K562 (cell line): ENCODE measurements around the gene SOX8. TPM values are rescaled to one million over a fixed set of nuclear protein-coding genes. Genes with fewer than 3 reads are reported as not detected.

Source experiments
- ATAC-seq: fragments of 200-7000 bp; cut with Tn5 transposase; 3 replicates; pipeline ENCODE4 v1.9.1; 2020; ENCODE audit warnings: moderate library complexity
- BruUV-seq: library from RNA; stranded (reverse); fragments of 400-500 nt; replicated peaks from 2 replicates; lab custom pipeline; 2021; lab: Mats Ljungman, UMichigan
- CTCF ChIA-PET: fragments of 300-600 bp; formaldehyde crosslinking; extraction: SDS; loops from one replicate; lab custom pipeline; 2021; ENCODE audit warnings: low intra/inter-chr PET ratio; lab: Yijun Ruan, JAX
- POLR2A ChIA-PET: fragments of 300-600, 350-650 bp; sonication (Branson Sonifier 250); formaldehyde crosslinking; extraction: SDS; loops from one replicate; lab custom pipeline; 2021; ENCODE audit warnings: antibody characterized with exemption, inconsistent platforms; lab: Yijun Ruan, JAX
- DNase-seq, 4 experiments: peaks; one replicate each; pipeline versions ENCODE4 v3.0.0 to v3.0.0-alpha.2; 2011 to 2018; ENCODE audit warnings: low spot score in 3 of 4, mixed read lengths in 3 of 4; ENCODE audit errors: extremely low read depth in 1 of 4
- FAIRE-seq: peaks from 2 replicates; lab custom pipeline; 2011; peaks lifted over from hg19 to GRCh38; lab: Jason Lieb, UNC
- H2AFZ ChIP-seq: 2 replicates; pipeline ENCODE4 v1.6.0; 2011; ENCODE audit warnings: low read depth, low read length, control low read depth, inconsistent platforms
- H3K27ac ChIP-seq: fragments of 200-600 bp; 3 replicates; pipeline ENCODE4 v1.8.0; 2011; ENCODE audit warnings: low read depth, mild to moderate bottlenecking, control low read depth, inconsistent platforms, low read length, moderate library complexity, mixed read lengths; ENCODE audit errors: extremely low read depth
- H3K27me3 ChIP-seq, 2 experiments: fragments of 300-600 bp in 1 of 2; 2 replicates in 1 of 2; 3 replicates in 1 of 2; pipeline versions ENCODE4 v1.6.0 to v1.8.0; 2011; ENCODE audit warnings: inconsistent platforms in 2 of 2, low read length in 2 of 2, mild to moderate bottlenecking in 1 of 2, mixed read lengths in 1 of 2, moderate library complexity in 1 of 2; ENCODE audit not compliant: control insufficient read depth in 2 of 2, insufficient read depth in 2 of 2
- H3K36me3 ChIP-seq: fragments of 300-600 bp; 3 replicates; pipeline ENCODE4 v1.8.0; 2011; ENCODE audit warnings: mild to moderate bottlenecking, low read length, inconsistent platforms; ENCODE audit not compliant: control insufficient read depth, insufficient read depth
- H3K4me1 ChIP-seq, 2 experiments: fragments of 200-600 bp in 1 of 2; replicated peaks in 1 of 2; 2 replicates in 1 of 2; 3 replicates in 1 of 2; pipeline versions ENCODE4 v1.5.1 to v1.8.0; 2011; ENCODE audit warnings: inconsistent platforms in 2 of 2, low read length in 2 of 2, mild to moderate bottlenecking in 1 of 2, mixed read lengths in 1 of 2, moderate library complexity in 1 of 2; ENCODE audit not compliant: control insufficient read depth in 2 of 2, insufficient read depth in 2 of 2
- H3K4me2 ChIP-seq: 2 replicates; pipeline ENCODE4 v1.6.1; 2011; ENCODE audit warnings: low read length, control low read depth, inconsistent platforms, mixed read lengths; ENCODE audit not compliant: insufficient read depth
- H3K4me3 ChIP-seq: fragments of 200-600 bp; sonication (generic), shearing (Covaris generic); 2 replicates; pipeline ENCODE4 v1.5.1; 2016; ENCODE audit warnings: control low read depth, inconsistent platforms
- H3K79me2 ChIP-seq: fragments of 200-600 bp; 3 replicates; pipeline ENCODE4 v1.8.0; 2011; ENCODE audit warnings: low read length, inconsistent platforms; ENCODE audit not compliant: control insufficient read depth, insufficient read depth
- H3K9ac ChIP-seq, 2 experiments: 2 replicates each; pipeline versions ENCODE4 v1.6.0 to v1.6.1; 2011; ENCODE audit warnings: low read depth in 2 of 2, low read length in 2 of 2, control low read depth in 1 of 2, inconsistent platforms in 1 of 2, mild to moderate bottlenecking in 1 of 2, mixed read lengths in 1 of 2; ENCODE audit not compliant: insufficient read depth in 1 of 2
- H3K9me1 ChIP-seq: one replicate; pipeline ENCODE4 v1.6.0; 2011; ENCODE audit warnings: inconsistent platforms, mild to moderate bottlenecking, low read length, moderate library complexity; ENCODE audit not compliant: control insufficient read depth, insufficient read depth
- H3K9me3 ChIP-seq: replicated peaks from 2 replicates; pipeline ENCODE4 v1.5.1; 2011; ENCODE audit warnings: low read depth, low read length, inconsistent platforms; ENCODE audit not compliant: control insufficient read depth, insufficient read depth
- H4K20me1 ChIP-seq: replicated peaks from 2 replicates; pipeline ENCODE4 v1.6.1; 2011; ENCODE audit warnings: low read length, inconsistent platforms, mixed read lengths; ENCODE audit not compliant: control insufficient read depth, insufficient read depth
- GATA2 ChIP-seq: sonication (generic); formaldehyde crosslinking; IDR thresholded peaks from 2 replicates; pipeline ENCODE4 v1.4.0; 2020; ENCODE audit warnings: mild to moderate bottlenecking, missing genetic modification reagents
- NR2C1 ChIP-seq, 2 experiments: fragments of 450-650 bp; IDR thresholded peaks; 2 replicates each; pipeline ENCODE4 v1.6.1; 2017; ENCODE audit warnings: mild to moderate bottlenecking in 2 of 2, antibody characterized with exemption in 1 of 2, inconsistent platforms in 1 of 2, missing compliant biosample characterization in 1 of 2, missing genetic modification characterization in 1 of 2
- PURB ChIP-seq: sonication (generic); formaldehyde crosslinking; IDR thresholded peaks from 2 replicates; pipeline ENCODE4 v1.9.0; 2021; ENCODE audit warnings: low read depth, mild to moderate bottlenecking, missing genetic modification reagents
- SPI1 ChIP-seq: IDR thresholded peaks from 2 replicates; pipeline ENCODE4 v1.6.1; 2011; ENCODE audit warnings: low read depth, low read length, control low read depth, borderline replicate concordance
- SRSF9 ChIP-seq: fragments of 200-400 bp; formaldehyde crosslinking; IDR thresholded peaks from 2 replicates; pipeline ENCODE4 v1.6.1; 2017; ENCODE audit warnings: low read depth, low read length, borderline replicate concordance
- TSC22D4 ChIP-seq: fragments of 450-650 bp; IDR thresholded peaks from 2 replicates; pipeline ENCODE4 v1.6.1; 2016; ENCODE audit warnings: missing genetic modification characterization, missing biosample characterization, control low read depth
- ZNF134 ChIP-seq: fragments of 250-450 bp; sonication (Bioruptor Pico); conservative IDR thresholded peaks from 2 replicates; pipeline ENCODE4 v1.4.0; 2020
- ZNF668 ChIP-seq: fragments of 250-450 bp; sonication (Bioruptor Pico); IDR thresholded peaks from 2 replicates; pipeline ENCODE4 v1.8.0; 2022; ENCODE audit warnings: mild to moderate bottlenecking, inconsistent platforms
- ZNF695 ChIP-seq: fragments of 450-650 bp; formaldehyde crosslinking; IDR thresholded peaks from 2 replicates; pipeline ENCODE4 v1.4.0; 2020; ENCODE audit warnings: mild to moderate bottlenecking, moderate library complexity
- WGBS: fragments of 100-300 bp; shearing (Covaris generic); methylation state at CpG from one replicate; pipeline ENCODE4 v1.1.6; 2016; ENCODE audit warnings: low coverage, mixed read lengths; ENCODE audit not compliant: insufficient coverage; ENCODE audit errors: missing lambda C conversion rate; 5-methylcytosine and 5-hydroxymethylcytosine counted together
- in situ Hi-C: fragments of 300-500 bp; cut with MboI; formaldehyde crosslinking; loops from 4 replicates; pipeline ENCODE4 v1.15.0; 2018; ENCODE audit warnings: inconsistent platforms, mixed read lengths
- intact Hi-C: fragments of 100-400 bp; cut with micrococcal nuclease; formaldehyde crosslinking; loops from 2 replicates; pipeline ENCODE4 v1.14.2; 2022
- polyA plus RNA-seq, 8 experiments: library from polyadenylated mRNA; depleted of rRNA in 4 of 8; stranded (reverse) in 5 of 8; unstranded in 3 of 8; fragments of >200 nt; fragmentation: Nextera tagmentation in 2 of 8; fragmentation: Illumina TruSeq in 1 of 8; extraction: Ambion mirVana in 2 of 8; extraction: Trizol in 1 of 8; gene quantifications; 2 replicates each; pipeline versions ENCODE4 v1.2.1 to v1.2.3, GENCODE V29; 2011 to 2014; ENCODE audit warnings: inconsistent platforms in 1 of 8, missing spikeins in 1 of 8
- total RNA-seq, 7 experiments: library from RNA; depleted of rRNA in 6 of 7; stranded (reverse); fragments of >200 nt in 6 of 7; fragmentation: Illumina TruSeq in 2 of 7; extraction: Trizol in 2 of 7; gene quantifications; 2 replicates each; pipeline versions ENCODE4 v1.2.1 to v1.2.3, GENCODE V29; 2011 to 2021; ENCODE audit warnings: low replicate concordance in 1 of 7
- TF ChIP-seq, protein P1 (sequence below), 2 experiments: fragments of 250-450 bp in 1 of 2; fragments of 450-650 bp in 1 of 2; sonication (Bioruptor Pico) in 1 of 2; IDR thresholded peaks; 2 replicates each; pipeline versions ENCODE4 v1.6.1 to v1.8.0; 2016 to 2021; ENCODE audit warnings: mild to moderate bottlenecking in 2 of 2, moderate library complexity in 2 of 2, missing compliant biosample characterization in 1 of 2, missing genetic modification characterization in 1 of 2

The SOX8 gene
- total and polyA plus RNA-seq, 9 of the 15 experiments (the other 6 are each of a cell fraction or from before 2014, with no cell fraction given) = 0.07 to 0.15 (median 0.15) TPM; not detected in 6

DNA sequence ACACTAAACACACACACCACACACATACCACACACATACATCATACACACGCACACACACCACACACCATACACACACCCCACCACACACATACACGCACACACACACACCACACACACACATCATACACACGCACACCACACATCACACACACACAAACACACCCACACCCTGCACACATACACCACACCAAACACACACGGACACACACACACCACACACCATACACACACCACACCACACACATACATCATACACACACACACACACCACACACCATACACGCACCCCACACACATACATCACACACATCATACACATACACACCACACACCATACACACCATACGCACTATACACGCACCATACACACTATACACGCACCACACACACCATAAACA, 3.7 kb upstream of the SOX8 start (continued):
- TF ChIP-seq TSC22D4 (0 out of 2 replicates have a peak, but pooled peaks have one; percentile 21), NR2C1 (IDR thresholded peaks at IDR 0.05) (no peak), NR2C1 (tag; IDR thresholded peaks at IDR 0.05) (no peak), ZNF695 (CRISPR knock-in tag) (no peak)
- TF ChIP-seq, protein P1, sequence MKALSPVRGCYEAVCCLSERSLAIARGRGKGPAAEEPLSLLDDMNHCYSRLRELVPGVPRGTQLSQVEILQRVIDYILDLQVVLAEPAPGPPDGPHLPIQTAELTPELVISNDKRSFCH (CRISPR knock-in tag; IDR thresholded peaks at IDR 0.05) = no peak
- TF ChIP-seq, protein P1 (tag; IDR thresholded peaks at IDR 0.05) = no peak

DNA sequence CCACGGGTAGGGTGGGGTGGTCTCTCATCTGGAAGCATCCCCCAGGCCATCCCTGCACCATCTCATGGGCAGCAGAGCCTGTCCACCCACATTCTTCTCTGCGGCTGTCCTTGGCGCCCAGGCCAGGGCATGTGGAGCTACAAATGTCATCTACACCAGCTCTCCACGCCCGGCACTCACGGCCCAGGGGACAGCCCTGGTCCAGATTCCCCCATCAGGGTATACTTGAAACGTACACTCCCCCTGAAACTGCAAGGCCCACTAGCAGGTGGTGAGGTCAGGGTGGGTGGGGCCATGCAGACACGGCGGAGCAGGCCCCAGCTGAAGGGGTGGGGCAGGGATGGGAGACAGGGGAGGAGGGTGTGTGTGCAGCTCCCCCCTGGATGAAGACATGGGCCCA, 3.2 kb upstream of the SOX8 start:
- intact Hi-C loops (no loop called here), in situ Hi-C loops (no loop called here)
- Histone ChIP-seq H4K20me1 (peaks cover 19% of the 10 kb centered on the region), H3K36me3 (no peaks in the 10 kb centered on the region), H3K79me2 (no peaks in the 10 kb centered on the region), H3K27ac (no peak overlapping the region), H3K9ac (no peak overlapping the region), H2AFZ (no peak overlapping the region), H3K9me3 (no peaks in the 10 kb centered on the region; the same call in 1 of the 2 replicates), H3K4me3 (no peak overlapping the region), H3K4me2 (no peak overlapping the region), H3K9me1 (no peaks in the 10 kb centered on the region), H3K4me1 (peaks cover 0 to 60% of the 10 kb centered on the region in 2 experiments; a peak in 2 of 5 replicates), H3K27me3 (peaks cover 31 to 82% of the 10 kb centered on the region in 2 experiments; a peak in 4 of 5 replicates)
- BruUV-seq = no TSS peak
- ATAC-seq (no peak), DNase-seq (no peak), FAIRE-seq (no peak)
- CTCF ChIA-PET = no interaction called here
- 5% methylated on average over 7 of the region's 9 CpGs for WGBS
- POLR2A ChIA-PET = interaction anchor here (0.6 to 0.8 kb wide), 3 partner anchors 9 to 651 kb away, joined by 3 to 6 read pairs (median 3); no protein-coding TSS in a partner anchor
- TF ChIP-seq SRSF9 (no peak), ZNF668 (CRISPR knock-in tag) (no peak), ZNF134 (CRISPR knock-in tag) (no peak), SPI1 (no peak), PURB (CRISPR knock-in tag) (no peak), GATA2 (CRISPR knock-in tag) (no peak)
- TF ChIP-seq, all 486 proteins: peak for 0
